Activated CD4-positive, alpha-beta T cell treated with anti-CD3 and anti-CD28 coated beads, Interleukin-2, amount 50 U/mL, for 4 hours (primary cell): ENCODE results near the gene UPP2.

ENCODE experiments used
- DNase-seq, 2 experiments: peaks; one replicate each; pipeline ENCODE4 v3.0.0-alpha.2; 2020

UPP2 gene

GRCh38 chr2:158112992-158113391 lies 11.3 kb downstream of the UPP2 start:
- DNase-seq: no peak

GRCh38 chr2:158113741-158114295 lies 12.1 kb downstream of the UPP2 start:
- no peak for DNase-seq

GRCh38 chr2:158114516-158114915 lies 12.8 kb downstream of the UPP2 start:
- no peak for DNase-seq

- DNase-seq: no peak
Measured at GRCh38 chr2:158115202-158115767, 13.6 kb downstream of the UPP2 start.

- no peak for DNase-seq
Measured at GRCh38 chr2:158116936-158117335, 15.3 kb downstream of the UPP2 start.

GRCh38 chr2:158120102-158120501 lies 18.4 kb downstream of the UPP2 start:
- DNase-seq: no peak

GRCh38 chr2:158120664-158121641 lies 19.3 kb downstream of the UPP2 start:
- DNase-seq: no peak

- DNase-seq: no peak
Measured at GRCh38 chr2:158124896-158125295, 23.2 kb downstream of the UPP2 start.

- no peak for DNase-seq
Measured at GRCh38 chr2:158125756-158126498, 24.3 kb downstream of the UPP2 start.

- DNase-seq: no peak
Measured at GRCh38 chr2:158127380-158127804, 25.7 kb downstream of the UPP2 start.

GRCh38 chr2:158128168-158128973 lies 26.7 kb downstream of the UPP2 start:
- DNase-seq: no peak

- no peak for DNase-seq
Measured at GRCh38 chr2:158129037-158129436, 27.4 kb downstream of the UPP2 start.

- DNase-seq: no peak
Measured at GRCh38 chr2:158130832-158131473, 29.3 kb downstream of the UPP2 start.

GRCh38 chr2:158131483-158131912 lies 29.8 kb downstream of the UPP2 start:
- DNase-seq: no peak

GRCh38 chr2:158131919-158132566 lies 30.4 kb downstream of the UPP2 start:
- no peak for DNase-seq

- DNase-seq: no peak
Measured at GRCh38 chr2:158134055-158134454, 32.4 kb downstream of the UPP2 start.

GRCh38 chr2:158134655-158135054 lies 33.0 kb downstream of the UPP2 start:
- no peak for DNase-seq

- DNase-seq: no peak
Measured at GRCh38 chr2:158135096-158135495, 33.4 kb downstream of the UPP2 start.

GRCh38 chr2:158138255-158138654 lies 36.6 kb downstream of the UPP2 start:
- DNase-seq: no peak

GRCh38 chr2:158140201-158140600 lies 38.5 kb downstream of the UPP2 start:
- no peak for DNase-seq

GRCh38 chr2:158142165-158142564 lies 40.5 kb downstream of the UPP2 start:
- DNase-seq: no peak
